OCI-LY3 (cell line): ENCODE data around the gene DOCK2.

Experiments
- H2AFZ ChIP-seq: fragments of 200-600, 300-600 bp; shearing (Covaris generic); 2 replicates; pipeline ENCODE4 v1.6.0; 2014; ENCODE audit warnings: antibody characterized with exemption, low read depth, low read length
- H3K27ac ChIP-seq: fragments of 200-600, 300-600 bp; sonication (generic); 2 replicates; pipeline ENCODE4 v1.5.1; 2014; ENCODE audit warnings: mild to moderate bottlenecking, low read length, moderate library complexity, mixed read lengths
- H3K27me3 ChIP-seq: fragments of 200-600, 300-600 bp; sonication (generic); 2 replicates; pipeline ENCODE4 v1.6.1; 2014; ENCODE audit warnings: low read depth, low read length, mixed read lengths
- H3K36me3 ChIP-seq: fragments of 200-600, 300-600 bp; sonication (generic); replicated peaks from 2 replicates; pipeline ENCODE3; 2014; ENCODE audit warnings: low read depth, low read length, mixed read lengths
- H3K4me1 ChIP-seq: fragments of 300-600, 200-600 bp; sonication (generic); 2 replicates; pipeline ENCODE4 v1.6.1; 2014; ENCODE audit warnings: low read length, mixed read lengths
- H3K4me2 ChIP-seq: fragments of 200-600, 300-600 bp; sonication (generic); 2 replicates; pipeline ENCODE4 v1.6.1; 2014; ENCODE audit warnings: low read length, mixed read lengths
- H3K4me3 ChIP-seq: fragments of 300-600, 200-600 bp; sonication (generic); 2 replicates; pipeline ENCODE4 v1.5.1; 2014; ENCODE audit warnings: antibody characterized with exemption, mild to moderate bottlenecking, low read length, moderate library complexity
- H3K79me2 ChIP-seq: fragments of 300-600, 200-600 bp; shearing (Covaris generic); 2 replicates; pipeline ENCODE4 v1.6.1; 2014; ENCODE audit warnings: mild to moderate bottlenecking, low read length, mixed read lengths
- H3K9ac ChIP-seq: fragments of 300-600, 200-600 bp; shearing (Covaris generic); 2 replicates; pipeline ENCODE4 v1.6.0; 2014; ENCODE audit warnings: mild to moderate bottlenecking, low read length, moderate library complexity
- H3K9me3 ChIP-seq: fragments of 200-600, 300-600 bp; shearing (Covaris generic); 2 replicates; pipeline ENCODE4 v1.6.1; 2014; ENCODE audit warnings: low read length, mixed read lengths; ENCODE audit not compliant: insufficient read depth
- H4K20me1 ChIP-seq: fragments of 200-600, 300-600 bp; sonication (generic); 2 replicates; pipeline ENCODE4 v1.6.1; 2016; ENCODE audit warnings: low read length, mixed read lengths; ENCODE audit not compliant: insufficient read depth
- CTCF ChIP-seq: fragments of 200-600, 300-600 bp; sonication (generic); IDR thresholded peaks from 2 replicates; pipeline ENCODE4 v1.5.1; 2014; ENCODE audit warnings: antibody characterized with exemption, low read length, low read depth
- EZH2phosphoT487 ChIP-seq: fragments of 200-600 bp; shearing (Covaris generic); IDR thresholded peaks from 2 replicates; pipeline ENCODE4 v1.6.1; 2018; ENCODE audit warnings: antibody characterized with exemption, mixed run types, low read depth

Gene DOCK2

GRCh38 chr5:170117736-170118135 lies 480.7 kb downstream of the DOCK2 start:
- H3K36me3 ChIP-seq: no peaks in the 10 kb centered on the region
- no peak overlapping the region for H2AFZ ChIP-seq
- H3K4me3 ChIP-seq: no peak overlapping the region
- no peaks in the 10 kb centered on the region for H4K20me1 ChIP-seq
- H3K27me3 ChIP-seq: no peaks in the 10 kb centered on the region
- H3K27ac ChIP-seq: no peak overlapping the region
- peaks cover 4% of the 10 kb centered on the region; the same call in 1 of the 2 replicates for H3K4me1 ChIP-seq
- no peaks in the 10 kb centered on the region for H3K79me2 ChIP-seq
- no peak overlapping the region for H3K9ac ChIP-seq
- H3K4me2 ChIP-seq: no peak overlapping the region
- no peaks in the 10 kb centered on the region for H3K9me3 ChIP-seq
- TF ChIP-seq EZH2phosphoT487 (no peak), CTCF (no peak)

GRCh38 chr5:170120576-170120975 lies 483.5 kb downstream of the DOCK2 start:
- no peaks in the 10 kb centered on the region for H3K79me2 ChIP-seq
- TF ChIP-seq EZH2phosphoT487: no peak
- H3K27ac ChIP-seq: no peak overlapping the region
- no peak overlapping the region for H3K4me3 ChIP-seq
- H3K36me3 ChIP-seq: no peaks in the 10 kb centered on the region
- no peak overlapping the region for H2AFZ ChIP-seq
- H3K27me3 ChIP-seq: no peaks in the 10 kb centered on the region
- no peaks in the 10 kb centered on the region for H4K20me1 ChIP-seq
- H3K9ac ChIP-seq: no peak overlapping the region
- H3K9me3 ChIP-seq: peaks cover 7% of the 10 kb centered on the region; the same call in 1 of the 2 replicates
- H3K4me1 ChIP-seq: no peaks in the 10 kb centered on the region
- no peak overlapping the region for H3K4me2 ChIP-seq

- Histone ChIP-seq H3K79me2 (no peaks in the 10 kb centered on the region), H3K9ac (no peak overlapping the region), H3K9me3 (peaks cover 14% of the 10 kb centered on the region), H2AFZ (no peak overlapping the region), H3K4me2 (no peak overlapping the region), H3K27me3 (no peaks in the 10 kb centered on the region), H3K4me3 (no peak overlapping the region), H3K4me1 (no peaks in the 10 kb centered on the region), H4K20me1 (no peaks in the 10 kb centered on the region), H3K27ac (no peak overlapping the region), H3K36me3 (peaks cover 6% of the 10 kb centered on the region)
- TF ChIP-seq EZH2phosphoT487 (no peak), CTCF (no peak)
Measured at GRCh38 chr5:170121321-170121720, 484.2 kb downstream of the DOCK2 start.

- no peak overlapping the region for H3K9ac ChIP-seq
- no peak overlapping the region for H3K4me2 ChIP-seq
- no peak overlapping the region for H3K4me3 ChIP-seq
- TF ChIP-seq EZH2phosphoT487: no peak
- TF ChIP-seq CTCF: no peak
- peaks cover 9% of the 10 kb centered on the region for H3K36me3 ChIP-seq
- H3K27me3 ChIP-seq: no peaks in the 10 kb centered on the region
- H4K20me1 ChIP-seq: no peaks in the 10 kb centered on the region
- H3K4me1 ChIP-seq: peaks cover 13% of the 10 kb centered on the region
- no peak overlapping the region for H2AFZ ChIP-seq
- no peaks in the 10 kb centered on the region for H3K79me2 ChIP-seq
- peaks cover 29% of the 10 kb centered on the region for H3K9me3 ChIP-seq
- H3K27ac ChIP-seq: no peak overlapping the region
Measured at GRCh38 chr5:170126061-170126460, 489.0 kb downstream of the DOCK2 start.

GRCh38 chr5:170126626-170127025 lies 489.6 kb downstream of the DOCK2 start:
- Histone ChIP-seq H3K9me3 (peaks cover 29% of the 10 kb centered on the region), H3K36me3 (peaks cover 9% of the 10 kb centered on the region), H3K4me2 (no peak overlapping the region), H4K20me1 (no peaks in the 10 kb centered on the region), H3K27ac (no peak overlapping the region), H3K27me3 (no peaks in the 10 kb centered on the region), H3K9ac (no peak overlapping the region), H3K4me1 (peaks cover 14% of the 10 kb centered on the region), H3K4me3 (no peak overlapping the region), H2AFZ (no peak overlapping the region), H3K79me2 (no peaks in the 10 kb centered on the region)
- TF ChIP-seq CTCF (no peak), EZH2phosphoT487 (no peak)
